HG03342 (cell line): ENCODE results near the gene RNF20.
"Not testable (repeated sequence)": the region's sequence is repeated elsewhere in the genome, so short reads cannot be mapped to it uniquely, and the experiment has no call there.

Source experiments
- ATAC-seq: cut with Tn5 transposase; IDR thresholded peaks from one replicate; pipeline ENCODE4 v1.9.1; 2021; ENCODE audit warnings: mild to moderate bottlenecking, moderate library complexity; ENCODE audit not compliant: unreplicated experiment

The RNF20 gene

DNA sequence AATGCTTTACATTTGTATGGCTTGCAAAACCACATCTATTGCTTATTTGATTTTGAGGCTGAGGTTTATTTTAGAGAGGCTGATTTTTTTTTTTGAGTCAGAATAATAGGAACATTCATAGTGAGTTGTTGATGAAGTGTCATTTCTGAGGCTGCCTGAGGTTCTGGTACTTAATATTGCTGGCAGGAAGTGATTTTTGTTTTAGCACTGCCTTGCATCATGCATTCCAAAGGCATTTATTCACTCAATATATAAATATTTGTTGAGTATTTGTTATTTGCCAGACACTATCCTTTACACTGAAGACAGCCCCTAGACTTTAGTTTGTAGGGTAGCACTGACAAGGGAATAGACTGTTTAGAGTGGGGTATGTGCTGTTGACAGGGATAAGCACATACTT is 2.7 kb downstream of the RNF20 start:
- no peak for ATAC-seq

DNA sequence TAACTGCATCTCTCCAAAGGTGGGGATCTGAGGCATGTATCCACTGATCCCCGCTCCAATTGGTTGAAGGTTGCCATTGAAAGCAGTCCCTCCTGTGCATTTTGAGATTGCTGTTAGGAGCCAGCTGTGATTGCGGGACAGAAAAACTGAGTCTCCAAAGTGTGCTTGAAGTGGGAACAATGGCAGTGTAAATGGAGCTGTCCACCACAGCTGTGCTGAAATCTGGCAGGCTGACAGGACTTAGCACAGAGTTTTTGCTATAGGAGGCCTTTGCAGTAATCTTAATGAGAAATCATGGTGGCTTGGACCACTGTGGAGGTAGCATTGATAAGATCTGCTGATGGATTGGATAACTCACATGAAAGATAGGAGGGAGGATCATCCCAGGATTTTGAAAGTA is 3.3 kb downstream of the RNF20 start:
- ATAC-seq: no peak

DNA sequence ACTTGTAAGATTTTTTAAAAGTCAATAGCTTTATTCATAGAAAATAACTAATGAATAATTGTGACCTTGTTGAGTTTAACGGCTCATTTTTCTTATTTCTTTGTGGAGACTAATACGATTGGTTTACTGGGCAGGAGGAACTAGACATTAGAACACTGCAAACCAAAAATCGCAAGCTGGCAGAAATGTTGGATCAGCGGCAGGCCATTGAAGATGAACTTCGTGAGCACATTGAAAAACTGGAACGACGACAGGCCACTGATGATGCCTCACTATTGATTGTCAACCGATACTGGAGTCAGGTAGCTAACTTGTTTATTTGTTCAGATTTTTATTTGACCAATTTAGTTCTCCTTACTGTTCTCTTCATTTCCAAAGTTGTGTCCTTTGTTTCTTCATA is 6.4 kb downstream of the RNF20 start:
- ATAC-seq: no peak

DNA sequence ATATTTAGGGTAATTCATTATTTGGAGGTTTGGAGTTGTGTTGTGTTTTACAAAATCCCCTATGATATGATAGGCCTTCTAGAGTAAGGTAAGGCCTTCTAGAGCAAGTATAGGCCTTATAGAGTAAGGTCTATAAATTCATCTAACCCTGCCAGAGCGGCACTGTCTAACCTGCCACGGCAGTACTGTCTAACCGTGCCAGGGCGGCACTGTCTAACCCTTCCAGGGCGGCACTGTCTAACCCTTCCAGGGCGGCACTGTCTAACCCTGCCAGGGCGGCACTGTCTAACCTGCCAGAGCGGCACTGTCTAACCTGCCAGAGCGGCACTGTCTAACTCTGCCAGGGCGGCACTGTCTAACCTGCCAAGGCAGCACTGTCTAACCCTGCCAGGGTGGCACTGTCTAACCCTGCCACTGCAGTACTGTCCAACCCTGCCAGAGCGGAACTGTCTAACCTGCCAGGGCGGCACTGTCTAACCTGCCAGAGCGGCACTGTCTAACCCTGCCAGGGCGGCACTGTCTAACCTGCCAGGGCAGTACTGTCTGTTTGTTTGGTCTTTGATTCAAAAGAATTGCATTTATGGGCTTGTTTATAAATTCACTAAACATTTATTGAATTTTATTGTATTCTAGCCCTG is 9.6 kb downstream of the RNF20 start:
- no peak for ATAC-seq

DNA sequence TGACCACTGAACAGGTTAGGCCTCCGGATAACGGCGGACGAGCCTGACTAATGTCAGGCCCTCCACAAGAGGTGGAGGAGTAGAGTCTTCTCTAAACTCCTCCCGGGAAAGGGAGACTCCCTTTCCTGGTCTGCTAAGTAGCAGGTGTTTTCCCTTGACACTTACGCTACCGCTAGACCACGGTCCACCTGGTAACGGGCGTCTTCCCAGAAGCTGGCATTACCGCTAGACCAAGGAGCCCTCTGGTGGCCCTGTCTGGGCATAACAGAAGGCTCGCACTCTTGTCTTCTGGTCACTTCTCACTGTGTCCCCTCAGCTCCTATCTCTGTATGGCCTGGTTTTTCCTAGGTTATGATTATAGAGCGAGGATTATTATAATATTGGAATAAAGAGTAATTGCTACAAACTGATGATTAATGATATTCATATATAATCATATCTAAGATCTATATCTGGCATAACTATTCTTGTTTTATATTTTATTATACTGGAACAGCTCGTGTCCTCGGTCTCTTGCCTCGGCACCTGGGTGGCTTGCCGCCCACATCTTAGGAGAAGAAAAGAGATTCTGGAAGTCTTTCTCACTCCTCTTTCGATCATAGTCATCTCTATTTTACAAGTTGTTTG is 15.9 kb downstream of the RNF20 start:
- not testable (repeated sequence) for ATAC-seq

DNA sequence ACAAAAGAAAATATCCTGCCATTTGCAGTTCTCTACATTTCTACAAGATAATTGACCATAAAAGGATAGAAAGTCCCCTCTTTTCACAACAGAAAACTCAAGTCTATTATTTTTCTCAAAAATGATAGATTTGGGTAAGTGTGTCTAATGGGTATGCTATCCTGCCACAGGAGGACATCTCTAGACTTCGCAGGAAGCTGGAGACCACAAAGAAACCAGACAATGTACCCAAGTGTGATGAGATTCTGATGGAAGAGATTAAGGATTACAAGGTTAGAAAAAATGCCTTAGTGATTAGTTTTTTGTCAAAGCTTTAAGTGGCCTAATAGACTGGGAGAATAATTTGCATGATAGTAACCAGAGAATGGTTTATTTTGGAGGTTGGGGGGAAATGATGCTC is 28.1 kb downstream of the RNF20 start:
- ATAC-seq: no peak

DNA sequence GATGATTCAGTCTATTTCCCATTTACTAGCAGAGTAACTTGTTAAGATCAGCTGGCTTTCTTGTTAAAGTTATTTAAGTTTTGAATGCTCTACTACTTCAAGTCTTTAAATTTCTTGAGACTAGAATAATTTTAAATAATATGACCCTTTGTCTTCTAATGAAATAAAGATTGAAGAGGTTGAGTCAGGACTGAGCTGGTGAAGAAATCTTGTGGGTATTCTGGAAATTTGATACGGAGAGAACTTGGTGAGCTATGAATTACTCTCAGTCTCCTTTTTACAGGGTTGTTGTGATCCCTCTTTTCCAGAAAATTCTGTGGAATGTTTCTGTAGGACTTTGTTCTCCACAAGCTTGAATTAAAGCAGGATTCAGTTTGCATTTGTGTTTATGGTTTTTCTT is 29.3 kb downstream of the RNF20 start:
- ATAC-seq: no peak

DNA sequence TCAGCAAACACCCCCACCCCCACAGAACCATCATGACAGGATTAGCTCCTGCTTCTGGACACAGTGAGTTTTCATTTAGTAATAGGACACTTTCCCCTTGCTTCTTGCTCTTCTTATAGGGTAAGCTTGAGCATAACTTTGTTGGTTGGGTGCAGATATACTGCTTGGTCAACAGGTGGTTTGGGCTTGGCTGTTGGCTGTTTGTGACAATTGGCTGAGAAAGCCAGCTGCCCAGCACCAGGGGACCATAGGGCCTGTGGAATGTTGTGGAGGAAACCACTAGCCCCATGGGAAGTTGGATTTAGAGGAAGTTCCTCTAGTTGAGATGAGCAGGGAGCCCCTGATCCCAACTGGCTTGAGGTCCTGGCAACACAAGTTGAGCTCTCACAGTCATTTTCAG is 30.6 kb downstream of the RNF20 start:
- no peak for ATAC-seq

DNA sequence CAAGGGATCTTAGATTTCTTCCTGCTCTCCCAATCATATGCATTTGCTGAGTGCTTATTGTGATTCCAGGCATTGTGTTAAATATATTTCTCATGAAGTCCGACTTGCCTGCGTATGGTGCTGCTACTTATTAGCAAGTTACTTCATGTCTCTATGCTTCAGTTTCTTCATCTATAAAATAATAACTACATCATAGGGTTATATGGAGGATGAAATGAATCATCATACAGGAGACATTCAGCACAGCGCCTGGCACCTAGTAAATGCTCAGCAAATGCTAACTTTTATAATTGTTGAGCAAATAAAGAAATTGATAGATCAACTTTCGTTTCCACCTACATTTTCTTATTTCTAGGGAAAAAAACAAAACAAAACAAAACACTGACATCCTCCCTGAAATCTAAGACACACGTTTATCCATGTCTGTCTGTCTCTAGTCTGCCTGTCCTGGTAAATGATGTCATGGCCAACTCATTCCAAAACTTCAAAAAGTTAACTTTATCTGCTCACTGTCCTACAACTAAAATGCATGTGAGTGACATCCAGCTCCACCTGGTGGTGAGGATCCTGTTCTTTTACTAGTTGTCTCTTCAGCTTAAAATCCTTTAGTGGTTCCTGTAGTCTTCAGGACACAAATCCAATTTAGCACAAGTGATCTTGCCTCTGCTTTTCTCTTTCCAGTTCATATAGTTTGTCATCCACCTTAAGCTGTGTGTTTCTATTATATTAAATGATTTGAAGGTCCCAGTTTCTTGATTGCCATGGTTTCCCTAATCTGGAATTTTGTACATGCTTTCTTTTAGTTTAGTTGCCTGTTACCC is 33.5 kb downstream of the RNF20 start:
- ATAC-seq: peak; percentile 72

DNA sequence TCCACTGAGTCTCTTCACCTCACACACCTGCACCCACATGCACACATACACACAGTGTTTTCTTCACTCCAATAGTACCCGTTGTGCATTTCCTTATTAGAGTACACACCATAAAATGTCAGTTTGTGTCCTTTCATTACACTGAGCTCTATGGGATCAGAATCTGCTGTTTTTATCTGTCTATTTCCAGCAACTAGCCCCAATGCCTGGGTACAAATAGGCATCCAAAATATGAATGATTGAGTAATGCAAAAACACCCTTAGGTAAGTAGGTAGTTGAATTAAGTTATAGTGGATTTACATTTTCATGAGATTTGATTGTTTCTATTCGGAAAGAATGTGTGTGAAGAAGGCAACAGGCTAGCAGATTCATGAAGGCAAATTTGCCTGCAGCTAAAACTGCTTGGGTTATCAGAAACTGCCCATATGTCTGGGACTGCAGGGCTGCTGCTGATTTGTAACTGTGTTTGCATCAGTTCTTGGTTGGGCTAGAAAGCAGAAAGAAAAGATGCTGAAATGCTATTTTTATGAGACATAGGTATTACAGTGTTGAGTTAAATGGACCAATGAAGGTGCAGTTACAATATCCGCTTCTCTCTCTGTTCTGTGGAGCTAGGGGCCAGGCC is 34.2 kb downstream of the RNF20 start:
- ATAC-seq: no peak

DNA sequence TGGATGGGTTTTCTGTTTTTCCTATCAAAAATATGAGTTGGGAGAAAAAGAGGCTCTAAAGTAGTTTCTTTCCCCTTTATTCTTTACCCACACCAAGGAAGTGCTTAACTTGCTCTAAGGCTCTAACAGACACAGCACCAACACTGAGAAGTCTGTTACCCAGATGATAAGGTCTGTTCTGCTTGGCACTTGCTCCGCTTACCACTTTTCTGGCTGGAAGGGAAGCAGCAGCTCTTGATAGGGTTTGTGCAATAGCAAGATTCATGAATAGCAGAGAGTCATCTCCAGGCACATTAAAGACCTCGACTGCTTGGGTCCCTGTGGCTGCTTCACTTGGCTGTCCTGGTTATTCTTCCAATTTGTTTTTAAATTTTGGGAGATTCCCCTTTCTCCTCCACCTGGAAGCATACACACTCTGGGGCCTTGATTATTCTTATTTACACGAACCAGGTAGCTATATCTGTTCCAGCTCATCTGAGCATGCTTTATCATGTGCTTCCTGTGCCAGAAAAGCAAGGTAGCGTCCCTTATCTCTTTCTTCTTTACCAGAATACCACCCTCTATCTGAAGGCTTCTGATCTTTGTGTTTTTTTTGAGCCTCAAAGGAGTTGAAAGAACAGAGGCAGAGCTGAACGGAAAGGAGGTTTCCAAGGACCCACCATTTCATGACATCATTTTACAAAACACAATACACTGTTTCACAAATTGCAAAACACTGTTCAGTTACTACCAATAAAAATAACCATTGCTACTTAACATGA is 36.3 kb downstream of the RNF20 start:
- no peak for ATAC-seq

DNA sequence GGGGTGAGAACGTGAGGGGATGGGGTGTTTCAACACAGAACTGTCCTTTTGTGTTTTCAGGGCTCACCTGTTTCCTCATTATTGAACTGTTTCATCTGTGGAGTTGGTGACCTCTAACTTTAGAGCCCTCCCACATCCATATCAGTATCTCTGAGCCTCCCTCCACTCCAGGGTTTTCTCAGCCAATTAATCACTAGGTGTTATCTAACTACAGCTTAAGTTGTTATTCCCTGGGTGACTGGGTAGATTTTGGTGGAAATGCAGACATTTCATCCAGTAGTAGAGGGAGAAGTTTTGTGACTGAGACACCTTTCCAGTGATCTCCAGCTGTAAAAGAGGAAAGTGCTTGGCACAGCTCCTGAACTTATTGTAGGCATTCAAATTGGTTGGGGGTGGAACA is 37.5 kb downstream of the RNF20 start:
- no peak for ATAC-seq

DNA sequence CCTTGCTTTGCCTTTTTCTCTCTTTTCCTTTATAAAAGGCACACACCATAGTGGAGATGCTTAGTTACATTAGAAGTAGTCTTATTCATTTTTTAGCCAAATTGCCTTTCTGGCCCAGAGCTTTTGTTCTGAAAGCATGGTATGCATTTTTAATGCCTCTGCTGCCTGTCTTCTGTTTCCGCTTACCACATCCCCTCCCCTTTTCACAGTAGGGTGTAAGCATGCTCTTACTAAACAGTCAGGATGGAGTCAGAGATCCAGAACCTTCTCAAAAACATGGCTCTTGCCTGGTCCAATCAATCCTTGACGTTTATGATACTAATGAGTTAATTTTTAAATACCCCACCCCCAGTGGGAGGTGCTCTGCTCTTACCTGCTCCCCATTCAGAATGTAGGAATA is 38.7 kb downstream of the RNF20 start:
- ATAC-seq: no peak

DNA sequence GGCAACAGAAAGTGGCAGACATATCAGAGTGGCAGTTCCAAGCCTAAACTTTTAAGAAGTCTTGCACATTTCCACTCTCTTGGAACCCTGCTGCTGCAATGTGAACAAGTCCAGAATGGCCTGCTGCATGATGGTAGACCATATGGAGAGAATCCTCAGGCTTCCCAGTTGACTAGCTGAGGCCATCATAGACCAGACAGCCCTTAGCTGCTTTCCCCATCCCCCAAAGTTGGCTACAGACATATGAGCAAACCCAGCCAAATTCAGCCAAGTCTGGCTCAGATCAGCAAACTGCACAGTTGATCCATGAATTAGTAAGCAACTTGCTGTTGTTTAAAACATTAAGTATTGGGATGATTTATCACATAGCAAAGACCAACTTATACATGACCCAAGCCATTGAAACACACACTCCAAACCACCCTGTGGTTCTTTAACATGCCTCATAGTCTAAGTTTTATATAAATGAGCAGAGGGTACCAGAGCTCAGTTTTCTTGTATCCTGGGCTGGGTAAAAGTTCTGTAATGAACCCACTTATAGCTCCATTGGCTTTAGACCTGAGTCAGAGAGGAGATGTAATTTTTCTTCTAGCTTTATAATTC is 41.2 kb downstream of the RNF20 start:
- ATAC-seq: no peak

DNA sequence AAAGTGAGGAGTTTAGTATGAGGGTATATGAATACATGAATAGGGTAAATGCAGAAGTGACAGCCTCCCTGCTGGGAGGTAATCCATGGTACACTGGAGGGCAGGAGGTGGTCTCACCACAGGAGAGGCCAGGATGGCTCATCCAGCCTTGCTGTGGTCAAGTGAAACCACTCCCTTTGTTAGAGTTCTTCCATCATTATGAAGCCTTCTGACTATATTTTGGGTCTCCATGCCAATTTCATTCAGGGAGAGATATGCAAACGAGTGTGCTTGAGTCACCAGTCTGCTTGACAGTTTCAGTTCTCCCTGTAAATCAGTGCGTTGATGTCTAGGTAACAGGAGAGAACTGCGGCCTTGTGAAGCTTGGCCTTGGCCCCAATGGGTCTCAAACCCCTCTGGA is 44.7 kb downstream of the RNF20 start:
- ATAC-seq: peak; percentile 86

DNA sequence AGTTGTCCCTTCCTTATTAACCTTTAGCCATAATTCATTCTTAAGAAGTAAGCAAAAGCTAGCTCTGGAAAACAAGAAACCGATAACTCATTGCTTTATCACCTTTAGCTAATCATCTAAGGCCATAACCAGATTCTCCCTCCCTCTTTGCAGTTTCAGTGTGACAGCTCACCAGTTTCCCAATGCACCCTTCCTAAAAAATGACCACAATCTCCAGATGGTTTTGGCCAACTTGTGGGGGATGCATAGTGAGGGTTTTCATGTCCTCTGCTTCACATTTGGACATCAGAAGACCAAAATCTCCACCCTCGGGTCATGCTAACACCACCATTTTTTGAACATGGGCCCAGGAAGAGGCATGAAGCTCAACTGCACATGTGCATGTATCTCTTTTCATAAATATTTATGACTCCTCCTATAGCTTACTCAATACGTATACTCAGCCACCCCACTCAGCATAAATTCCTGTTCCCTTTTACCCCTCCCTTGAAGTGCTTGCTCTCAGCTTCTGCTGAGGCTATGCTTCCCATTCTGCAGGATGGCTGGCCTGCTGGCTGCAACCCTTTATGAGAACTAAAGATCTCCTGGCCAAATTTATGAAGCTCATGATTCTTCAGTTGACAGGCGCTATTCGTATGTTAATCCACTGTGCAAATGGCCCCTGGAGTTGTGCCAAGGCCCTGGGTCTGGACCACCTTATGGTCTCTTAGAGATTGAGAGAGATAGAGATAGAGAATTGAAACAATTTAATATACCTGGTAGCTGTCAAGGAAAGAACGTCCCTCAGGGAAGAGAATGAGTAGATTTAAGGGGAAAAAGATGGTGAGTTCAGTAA is 46.3 kb downstream of the RNF20 start:
- no peak for ATAC-seq

DNA sequence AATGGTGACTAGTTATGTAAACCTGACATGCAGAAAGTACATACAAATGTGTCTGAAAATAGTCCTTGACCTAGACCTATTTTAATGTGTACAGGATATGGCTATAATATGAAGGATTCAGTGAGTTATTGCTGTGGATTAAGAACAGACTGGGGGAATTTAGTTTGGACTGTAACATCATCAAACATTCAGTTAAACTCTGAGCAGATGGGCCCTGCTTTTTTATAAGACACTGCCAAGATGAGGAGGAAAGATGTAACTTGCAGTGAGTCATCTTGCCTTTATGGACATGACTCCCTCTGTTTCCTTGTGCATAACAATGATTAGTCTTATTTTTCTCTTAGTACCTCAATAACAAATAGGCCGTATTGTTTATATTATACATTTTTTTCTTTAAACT is 48.9 kb downstream of the RNF20 start:
- ATAC-seq: no peak

DNA sequence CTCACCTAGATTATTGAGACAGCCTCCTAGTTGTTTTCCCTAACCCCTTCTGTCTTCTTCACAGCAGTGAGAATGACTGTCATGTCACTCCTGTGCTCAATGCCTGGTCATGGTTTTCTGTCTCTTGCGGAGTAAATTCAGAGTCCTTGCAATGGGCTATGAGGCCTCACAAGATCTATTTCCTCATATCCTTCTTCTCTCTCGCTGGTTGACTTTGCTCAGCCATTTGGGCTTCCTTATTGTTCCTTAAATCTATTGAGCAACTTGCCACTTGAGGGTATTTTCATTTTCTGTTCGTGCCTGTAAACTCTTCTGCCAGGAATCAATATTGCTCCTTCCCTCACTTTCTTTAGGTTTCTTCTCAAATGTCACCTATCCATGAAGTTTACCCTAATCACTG is 52.1 kb downstream of the RNF20 start:
- ATAC-seq: no peak

DNA sequence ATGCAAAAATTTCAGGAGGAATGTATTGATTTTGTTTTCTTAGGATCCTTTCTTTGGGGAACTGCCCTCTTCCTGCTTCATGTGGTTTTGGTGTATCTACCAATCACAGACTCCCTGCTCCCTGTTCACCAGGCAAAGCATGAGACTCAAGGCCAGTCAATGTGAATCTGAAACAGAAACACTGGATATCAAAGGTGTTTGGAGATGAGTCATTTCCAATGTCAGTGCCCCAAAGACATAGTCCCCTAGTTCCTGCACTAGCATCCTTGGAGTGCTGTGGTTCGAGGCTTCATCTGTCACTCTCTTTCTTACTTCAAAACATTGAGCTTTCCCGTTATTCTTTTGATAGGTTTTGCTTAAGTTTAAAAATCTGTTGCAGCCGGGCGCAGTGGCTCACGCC is 53.0 kb downstream of the RNF20 start:
- ATAC-seq: peak; percentile 96
